Activated effector memory CD4-positive, alpha-beta T cell treated with Interleukin-2 at 50 U/mL for 16 hours (primary cell): ENCODE data around the gene NXPE3.

Experiments
- DNase-seq: peaks from one replicate; pipeline ENCODE4 v3.0.0-alpha.2; 2020

Gene NXPE3

GRCh38 chr3:101803173-101803782 lies 24.3 kb downstream of the NXPE3 start:
- no peak for DNase-seq

- no peak for DNase-seq
These were observed 24.9 kb downstream of the NXPE3 start for GRCh38 chr3:101803939-101804338.

DNA sequence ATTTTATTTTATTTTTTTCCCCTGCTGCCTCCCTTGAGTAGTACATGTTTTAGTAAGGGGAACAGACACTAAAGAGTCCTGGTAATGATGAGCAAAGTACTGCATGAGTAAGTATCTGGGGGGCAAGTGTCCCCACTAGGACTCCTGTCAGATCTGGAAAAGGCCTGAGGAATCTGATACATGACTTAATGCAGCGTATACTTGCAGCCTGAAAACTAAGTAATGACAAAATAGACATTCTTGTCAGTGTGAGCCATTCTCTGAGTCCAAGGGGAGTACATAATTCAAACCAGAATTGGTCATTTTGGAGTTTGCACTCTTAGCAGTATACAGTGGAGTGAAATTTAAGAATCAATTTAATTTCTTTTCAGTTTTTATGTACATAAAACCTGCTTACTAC lies 27.5 kb downstream of the NXPE3 start:
- DNase-seq = no peak

- DNase-seq = no peak
These were observed 28.9 kb downstream of the NXPE3 start for GRCh38 chr3:101807888-101808287.

DNA sequence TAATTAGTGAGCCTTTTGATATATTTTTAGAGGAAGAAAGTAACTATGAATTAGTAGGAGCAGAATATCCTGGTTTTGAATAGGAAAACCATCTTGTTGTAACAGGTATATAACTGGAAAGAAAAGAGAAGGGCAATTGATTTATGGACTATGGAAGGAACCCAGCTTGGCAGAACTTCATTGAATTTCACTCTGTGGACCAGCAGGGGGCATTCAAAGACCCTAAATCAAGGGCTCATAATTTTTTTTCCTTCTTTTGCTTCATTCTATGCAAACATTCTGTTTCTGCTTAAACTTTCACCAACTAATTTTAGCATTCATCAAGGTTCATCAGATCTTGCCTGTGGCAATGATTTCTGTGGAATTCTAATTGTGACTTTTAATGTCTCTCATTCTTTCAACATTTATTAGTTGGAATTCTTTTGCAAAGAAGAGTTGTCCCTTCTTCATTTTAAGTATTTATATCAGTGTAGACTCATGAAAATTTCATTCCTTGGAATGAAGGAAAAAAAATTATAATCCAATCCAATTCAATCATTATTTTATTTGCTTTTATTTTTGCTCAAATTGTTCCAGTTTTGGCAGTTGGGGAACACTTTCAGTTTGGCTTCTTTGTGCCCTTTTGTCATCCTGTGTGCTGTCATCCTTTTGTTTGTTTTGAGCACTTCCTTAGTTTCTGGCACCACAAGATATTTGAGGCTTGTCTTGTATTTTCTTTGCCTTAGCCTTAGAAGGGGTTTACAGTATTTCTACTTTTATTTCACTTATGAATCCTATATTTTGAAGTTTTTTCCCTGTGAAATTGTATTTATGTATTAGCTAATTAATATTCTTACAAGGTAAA lies 30.4 kb downstream of the NXPE3 start:
- no peak for DNase-seq

- DNase-seq = no peak
These were observed 31.0 kb downstream of the NXPE3 start for GRCh38 chr3:101810022-101810418.

DNA sequence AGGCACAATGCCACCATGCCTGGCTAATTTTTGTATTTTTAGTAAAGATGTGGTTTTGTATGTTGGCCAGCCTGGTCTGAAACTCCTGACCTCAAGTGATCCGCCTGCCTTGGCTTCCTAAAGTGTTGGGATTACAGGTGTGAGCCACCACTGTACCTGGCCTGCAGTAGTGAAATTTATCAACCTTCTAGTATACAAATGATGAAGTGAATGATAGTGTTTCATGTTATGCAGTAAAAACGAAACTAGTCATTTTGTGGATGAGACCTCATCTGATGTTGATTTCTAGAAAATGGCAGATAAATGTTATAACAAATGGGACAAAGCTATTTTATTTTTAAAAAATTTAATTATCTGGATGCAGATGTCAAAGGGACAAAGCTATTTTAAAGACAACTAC lies 32.9 kb downstream of the NXPE3 start:
- no peak for DNase-seq

GRCh38 chr3:101812895-101813294 lies 33.9 kb downstream of the NXPE3 start:
- DNase-seq = no peak

DNA sequence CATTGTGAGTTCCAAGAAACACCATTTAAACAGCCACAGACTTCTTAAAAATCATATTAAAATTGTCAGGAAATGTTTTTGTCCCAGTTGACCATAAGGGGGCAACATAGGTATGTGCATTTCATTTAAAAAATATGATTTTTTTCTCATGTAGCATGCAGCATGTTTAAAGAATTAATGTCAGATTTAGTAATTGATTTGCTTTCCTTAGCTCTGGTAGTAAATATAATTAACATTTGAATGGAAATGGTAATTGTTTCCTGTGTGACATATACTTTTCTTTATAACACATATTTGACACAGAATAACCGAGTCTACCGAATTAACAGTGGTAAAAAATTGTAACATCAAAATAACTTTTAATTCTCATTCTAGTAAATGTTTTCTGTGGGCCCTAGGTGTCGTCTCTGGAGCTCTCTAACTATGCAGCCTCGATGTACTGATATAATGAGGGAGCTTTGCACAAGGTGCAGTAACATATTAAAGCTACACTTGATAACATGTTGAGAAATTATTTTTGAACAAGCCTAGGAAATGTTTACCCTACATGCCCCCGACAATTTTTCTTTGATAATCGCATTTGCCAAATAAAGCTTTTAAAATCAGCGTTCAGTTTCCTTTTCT lies 34.9 kb downstream of the NXPE3 start:
- no peak for DNase-seq

DNA sequence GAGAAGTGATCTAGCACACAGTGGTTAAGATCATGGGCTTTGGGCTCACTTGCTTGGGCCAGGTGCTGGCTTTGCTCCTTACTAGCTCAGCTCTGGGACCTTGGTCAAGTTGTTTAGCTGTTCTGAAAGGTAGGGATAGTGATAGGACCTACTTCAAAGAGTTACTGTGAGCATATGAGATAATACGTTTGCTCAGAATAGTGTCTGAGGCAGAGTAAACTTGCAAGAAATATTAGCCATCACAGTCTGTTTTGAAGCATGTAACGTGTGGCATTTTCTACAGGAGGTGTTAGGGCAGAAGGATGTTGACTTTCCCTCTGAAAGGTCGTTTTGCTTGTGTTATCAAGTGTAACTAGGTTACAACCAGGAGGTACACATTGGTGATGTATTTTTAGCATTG lies 35.8 kb downstream of the NXPE3 start:
- no peak for DNase-seq

GRCh38 chr3:101816215-101817149 lies 37.5 kb downstream of the NXPE3 start:
- DNase-seq = no peak

DNA sequence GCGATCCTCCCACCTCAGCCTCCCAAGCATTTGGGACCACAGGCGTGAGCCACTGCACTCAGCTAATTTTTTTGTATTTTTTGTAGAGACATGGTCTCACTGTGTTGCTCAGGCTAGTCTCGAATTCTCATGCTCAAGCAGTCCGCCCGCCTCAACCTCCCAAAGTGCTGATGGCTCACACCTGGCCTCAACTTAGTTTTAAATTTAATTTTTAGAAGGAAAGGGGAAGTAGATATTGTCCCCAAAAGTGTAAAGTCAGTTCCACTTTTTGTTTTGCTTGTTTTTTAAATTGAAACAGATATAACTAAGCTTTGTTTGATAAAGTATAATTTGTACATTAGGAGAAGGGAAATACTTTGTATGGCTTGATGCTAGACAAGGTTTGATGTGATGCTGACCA lies 39.0 kb downstream of the NXPE3 start:
- DNase-seq = no peak

DNA sequence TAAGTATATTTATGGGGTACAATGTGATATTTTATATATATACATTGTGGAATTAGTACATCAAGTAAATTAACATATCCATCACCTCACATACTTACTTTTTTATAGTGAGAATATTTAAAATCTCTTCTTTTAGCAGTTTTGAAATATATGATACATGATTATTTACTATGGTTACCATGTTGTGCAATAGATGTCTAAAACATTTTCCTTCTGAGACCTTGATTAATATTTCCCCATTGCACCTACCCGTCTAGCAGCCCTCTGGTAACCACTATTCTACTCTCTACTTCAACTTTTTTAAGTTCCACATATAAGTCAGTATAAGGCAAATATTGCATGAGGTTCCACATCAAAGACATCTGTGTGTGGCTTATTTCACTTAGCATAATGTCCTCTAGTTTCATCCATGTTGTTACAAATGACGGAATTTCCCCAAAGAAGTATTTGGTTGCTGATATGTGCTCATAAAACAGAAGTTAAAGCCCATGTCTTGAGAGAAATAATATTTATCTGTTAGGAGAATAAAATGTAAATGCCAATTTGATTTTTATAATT lies 40.7 kb downstream of the NXPE3 start:
- DNase-seq = no peak

DNA sequence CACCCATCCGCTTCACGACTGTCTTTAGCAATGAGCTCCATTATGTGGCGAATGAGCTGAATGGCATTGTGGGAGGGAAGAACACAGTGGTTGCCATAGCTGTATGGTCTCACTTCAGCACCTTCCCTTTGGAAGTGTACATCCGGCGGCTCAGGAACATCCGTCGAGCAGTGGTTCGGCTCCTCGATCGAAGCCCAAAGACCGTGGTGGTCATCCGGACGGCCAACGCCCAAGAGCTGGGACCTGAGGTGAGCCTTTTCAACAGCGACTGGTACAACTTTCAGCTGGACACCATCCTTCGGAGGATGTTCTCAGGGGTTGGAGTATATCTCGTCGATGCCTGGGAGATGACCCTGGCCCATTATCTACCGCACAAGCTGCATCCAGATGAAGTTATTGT lies 42.5 kb downstream of the NXPE3 start:
- DNase-seq = no peak

GRCh38 chr3:101823525-101823924 lies 44.5 kb downstream of the NXPE3 start:
- DNase-seq = no peak

- no peak for DNase-seq
These were observed 45.7 kb downstream of the NXPE3 start for GRCh38 chr3:101824702-101825101.

- DNase-seq = no peak
These were observed 47.0 kb downstream of the NXPE3 start for GRCh38 chr3:101825904-101826445.

GRCh38 chr3:101827211-101828174 lies 48.5 kb downstream of the NXPE3 start:
- peak; percentile 64 for DNase-seq

DNA sequence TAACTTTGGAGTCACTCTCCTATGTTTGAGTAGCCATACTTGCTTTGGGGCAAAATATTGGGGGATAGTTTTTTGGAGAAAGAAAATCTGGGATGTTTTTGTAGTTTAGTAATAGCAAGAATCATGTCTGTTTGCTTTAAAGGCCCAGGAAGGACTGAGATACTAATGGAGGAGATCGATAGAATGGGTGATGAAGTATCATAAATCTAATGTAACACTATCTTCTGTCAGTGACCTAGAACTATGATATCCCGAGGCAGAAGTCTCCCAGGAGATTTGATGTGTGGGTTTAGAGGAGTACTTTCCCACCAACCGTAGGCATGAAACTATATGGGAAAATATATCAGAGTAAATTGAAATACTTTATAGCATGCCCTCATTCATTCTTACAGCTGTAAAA lies 49.3 kb downstream of the NXPE3 start:
- no peak for DNase-seq

DNA sequence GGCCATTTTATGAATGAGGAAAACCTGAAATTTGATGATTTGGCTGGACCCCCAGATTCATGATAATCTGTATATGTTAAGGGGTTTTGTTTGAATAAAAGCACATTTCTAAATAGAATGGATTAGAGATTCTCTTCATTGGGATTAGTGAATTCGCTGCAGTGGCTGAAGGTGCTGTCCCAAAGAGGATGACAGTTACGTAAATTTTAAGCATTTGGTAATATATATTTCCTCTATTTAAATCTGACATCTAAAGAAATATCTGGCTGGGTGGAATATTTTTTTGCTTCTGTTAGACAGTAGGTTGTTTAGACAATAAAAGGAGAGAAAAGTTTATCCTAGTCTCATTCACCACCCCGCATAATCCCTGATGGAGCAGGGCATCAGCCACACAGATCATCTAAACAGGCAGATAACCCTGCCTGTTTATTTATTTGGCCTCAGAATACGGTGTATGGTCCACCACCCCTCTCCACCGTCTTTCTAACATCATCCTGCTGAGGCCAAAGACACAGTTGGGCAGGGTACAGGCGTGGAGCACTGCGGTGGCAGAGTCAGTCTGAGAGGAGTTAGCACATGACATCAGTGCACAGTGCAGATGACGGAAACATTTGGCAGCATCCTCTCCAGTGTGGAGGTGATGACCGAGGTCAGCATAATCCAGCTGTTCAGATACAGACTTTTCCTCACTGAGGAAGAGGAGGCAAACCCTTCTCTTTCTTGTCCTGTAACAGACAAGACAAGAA lies 49.9 kb downstream of the NXPE3 start:
- peak; percentile 24 for DNase-seq
